Measurements from ENCODE around the gene MCHR1. TPM values are rescaled to one million over a fixed set of nuclear protein-coding genes. Genes with fewer than 3 reads are reported as not detected.

The MCHR1 gene
- total RNA-seq, 1 experiment from 2014 or later, result 0.24 TPM

DNA sequence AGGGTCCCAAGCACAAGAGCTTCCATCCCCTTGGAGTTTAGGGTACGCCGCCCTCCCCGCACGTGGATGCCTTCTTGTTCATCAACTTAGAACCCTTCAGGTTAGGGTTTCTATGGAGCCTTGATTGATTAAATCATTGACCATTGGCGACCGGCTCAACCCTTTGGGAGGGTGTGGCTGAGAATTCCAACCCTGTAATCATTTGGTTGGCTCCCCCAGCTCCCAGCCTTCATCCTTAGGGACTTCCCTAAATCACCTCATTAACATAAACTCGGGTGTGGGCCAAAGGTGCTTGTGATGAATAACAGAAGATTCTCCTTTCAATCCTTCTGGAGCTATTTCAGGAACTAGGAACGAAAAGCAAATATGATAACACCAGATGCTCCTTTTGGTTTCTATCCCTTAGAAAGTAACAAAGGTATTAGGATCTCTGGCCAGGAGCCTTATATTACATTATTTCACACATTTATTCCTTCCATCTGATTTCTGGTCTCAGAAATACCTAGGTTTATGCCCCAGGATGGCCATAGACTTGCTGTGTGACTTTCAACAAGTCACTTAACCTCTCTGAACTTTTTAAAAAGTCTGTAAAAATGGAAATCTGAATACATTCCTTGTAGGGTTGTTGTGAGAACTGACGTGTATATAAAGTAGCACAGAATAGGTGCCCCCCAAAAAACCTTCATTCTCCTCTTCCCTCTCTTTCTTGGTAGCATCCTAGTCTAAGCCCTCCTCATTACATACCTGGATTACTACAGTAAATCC, 26.8 kb downstream of the MCHR1 start:
- TF ChIP-seq EZH2 (IDR thresholded peaks at IDR 0.05; ENCODE audit: low read depth), result no peak
- TF ChIP-seq, protein P1, sequence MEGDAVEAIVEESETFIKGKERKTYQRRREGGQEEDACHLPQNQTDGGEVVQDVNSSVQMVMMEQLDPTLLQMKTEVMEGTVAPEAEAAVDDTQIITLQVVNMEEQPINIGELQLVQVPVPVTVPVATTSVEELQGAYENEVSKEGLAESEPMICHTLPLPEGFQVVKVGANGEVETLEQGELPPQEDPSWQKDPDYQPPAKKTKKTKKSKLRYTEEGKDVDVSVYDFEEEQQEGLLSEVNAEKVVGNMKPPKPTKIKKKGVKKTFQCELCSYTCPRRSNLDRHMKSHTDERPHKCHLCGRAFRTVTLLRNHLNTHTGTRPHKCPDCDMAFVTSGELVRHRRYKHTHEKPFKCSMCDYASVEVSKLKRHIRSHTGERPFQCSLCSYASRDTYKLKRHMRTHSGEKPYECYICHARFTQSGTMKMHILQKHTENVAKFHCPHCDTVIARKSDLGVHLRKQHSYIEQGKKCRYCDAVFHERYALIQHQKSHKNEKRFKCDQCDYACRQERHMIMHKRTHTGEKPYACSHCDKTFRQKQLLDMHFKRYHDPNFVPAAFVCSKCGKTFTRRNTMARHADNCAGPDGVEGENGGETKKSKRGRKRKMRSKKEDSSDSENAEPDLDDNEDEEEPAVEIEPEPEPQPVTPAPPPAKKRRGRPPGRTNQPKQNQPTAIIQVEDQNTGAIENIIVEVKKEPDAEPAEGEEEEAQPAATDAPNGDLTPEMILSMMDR (conservative IDR thresholded peaks at IDR 0.05), result no peak
- H3K4me2 ChIP-seq, result no peak overlapping the region
- no peaks in the 10 kb centered on the region for H3K27me3 ChIP-seq (ENCODE audit: insufficient read depth, low read depth)
- no peak overlapping the region for H3K27ac ChIP-seq
- no peaks in the 10 kb centered on the region for H4K20me1 ChIP-seq (ENCODE audit: insufficient read depth)
- H2AFZ ChIP-seq, result no peak overlapping the region
- no peak overlapping the region for H3K4me3 ChIP-seq
- H3K4me1 ChIP-seq (replicated peaks; ENCODE audit: insufficient read depth), result peaks cover 7% of the 10 kb centered on the region
- ChIA-PET CTCF (no interaction called here), POLR2A (ENCODE audit: unreplicated experiment) (no interaction called here)
- no peaks in the 10 kb centered on the region for H3K79me2 ChIP-seq (ENCODE audit: low read depth)
- H3K36me3 ChIP-seq (ENCODE audit: low read depth), result no peaks in the 10 kb centered on the region
- peaks cover 3% of the 10 kb centered on the region; the same call in 1 of the 2 replicates for H3F3A ChIP-seq (ENCODE audit: insufficient read depth, low read depth)
- intact Hi-C loops (cut with micrococcal nuclease; ENCODE audit: unreplicated experiment), result no loop called here
- no TSS peak for BruUV-seq (replicated peaks)
- peaks cover 7% of the 10 kb centered on the region for H3K9me3 ChIP-seq (ENCODE audit: insufficient read depth, low read depth)
- no peaks in the 10 kb centered on the region for H3K9me2 ChIP-seq (ENCODE audit: insufficient read depth)
- no peak for DNase-seq

DNA sequence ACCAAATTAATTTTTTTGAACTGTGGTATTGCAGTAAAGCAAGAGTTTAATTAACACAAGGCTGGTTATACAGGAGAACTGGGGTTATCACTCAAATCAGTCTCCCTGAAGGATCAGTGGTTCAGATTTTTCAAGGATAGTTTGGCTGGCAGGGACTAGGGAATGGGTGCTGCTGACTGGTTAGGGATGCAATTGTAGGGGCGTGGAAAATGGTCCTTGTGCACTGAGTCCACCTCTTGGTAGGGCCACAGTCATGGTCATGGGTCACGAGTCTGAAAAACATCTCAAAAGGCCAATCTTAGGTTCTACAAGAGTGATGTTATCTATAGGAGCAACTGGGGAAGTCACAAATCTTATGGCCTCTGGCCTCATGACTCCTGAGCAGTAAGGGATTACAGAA, 27.9 kb downstream of the MCHR1 start:
- CTCF ChIA-PET, result no interaction called here
- intact Hi-C loops (cut with micrococcal nuclease; ENCODE audit: unreplicated experiment), result no loop called here

DNA sequence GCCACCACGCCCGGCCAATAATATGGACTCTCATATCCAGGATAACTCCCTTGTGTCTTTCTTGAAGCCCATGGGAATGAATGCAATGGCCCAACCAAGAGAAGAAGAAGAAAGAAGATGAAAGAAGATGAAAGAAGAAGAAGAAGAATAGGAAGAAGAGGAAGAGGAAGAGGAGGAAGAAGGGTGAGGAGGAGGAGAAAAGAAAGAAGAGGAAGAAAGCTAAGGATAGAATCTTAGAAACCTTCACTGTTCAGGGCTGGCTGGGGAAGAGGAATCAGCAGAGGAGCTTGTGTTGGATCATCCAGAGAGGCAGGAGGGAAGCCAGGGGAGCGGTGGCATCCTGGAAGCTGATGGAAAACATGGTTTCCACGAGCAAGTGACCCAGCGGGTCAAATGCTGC, 28.9 kb downstream of the MCHR1 start:
- H3K4me2 ChIP-seq, result no peak overlapping the region
- TF ChIP-seq EZH2 (IDR thresholded peaks at IDR 0.05; ENCODE audit: low read depth), result no peak
- TF ChIP-seq, protein P1 (conservative IDR thresholded peaks at IDR 0.05), result no peak
- H3K4me1 ChIP-seq (replicated peaks; ENCODE audit: insufficient read depth), result peaks cover 25% of the 10 kb centered on the region
- no peaks in the 10 kb centered on the region for H3K9me2 ChIP-seq (ENCODE audit: insufficient read depth)
- H2AFZ ChIP-seq, result no peak overlapping the region
- H3K79me2 ChIP-seq (ENCODE audit: low read depth), result no peaks in the 10 kb centered on the region
- intact Hi-C loops (cut with micrococcal nuclease; ENCODE audit: unreplicated experiment), result no loop called here
- H4K20me1 ChIP-seq (ENCODE audit: insufficient read depth), result no peaks in the 10 kb centered on the region
- H3K36me3 ChIP-seq (ENCODE audit: low read depth), result no peaks in the 10 kb centered on the region
- DNase-seq, result no peak
- ChIA-PET POLR2A (ENCODE audit: unreplicated experiment) (no interaction called here), CTCF (interaction anchor here (0.5 to 0.7 kb wide), 2 partner anchors 37 to 150 kb away, joined by 5 read pairs; no protein-coding TSS in a partner anchor)
- no TSS peak for BruUV-seq (replicated peaks)
- H3K4me3 ChIP-seq, result no peak overlapping the region
- peaks cover 7% of the 10 kb centered on the region for H3K9me3 ChIP-seq (ENCODE audit: insufficient read depth, low read depth)
- no peaks in the 10 kb centered on the region for H3K27me3 ChIP-seq (ENCODE audit: insufficient read depth, low read depth)
- H3F3A ChIP-seq (ENCODE audit: insufficient read depth, low read depth), result peaks cover 19% of the 10 kb centered on the region
- H3K27ac ChIP-seq, result no peak overlapping the region

More for the DNA sequence above, 27.9 kb downstream of the MCHR1 start:
- peaks cover 8% of the 10 kb centered on the region; the same call in 1 of the 2 replicates for H3F3A ChIP-seq (ENCODE audit: insufficient read depth, low read depth)
- DNase-seq, result no peak
- no peak overlapping the region for H3K4me2 ChIP-seq
- BruUV-seq (replicated peaks), result no TSS peak
- H3K79me2 ChIP-seq (ENCODE audit: low read depth), result no peaks in the 10 kb centered on the region
- no peaks in the 10 kb centered on the region for H3K27me3 ChIP-seq (ENCODE audit: insufficient read depth, low read depth)
- H2AFZ ChIP-seq, result no peak overlapping the region
- H3K27ac ChIP-seq, result no peak overlapping the region
- no peaks in the 10 kb centered on the region for H3K9me2 ChIP-seq (ENCODE audit: insufficient read depth)
- TF ChIP-seq, protein P1 (conservative IDR thresholded peaks at IDR 0.05), result no peak
- peaks cover 15% of the 10 kb centered on the region for H3K4me1 ChIP-seq (replicated peaks; ENCODE audit: insufficient read depth)
- H4K20me1 ChIP-seq (ENCODE audit: insufficient read depth), result no peaks in the 10 kb centered on the region
- H3K36me3 ChIP-seq (ENCODE audit: low read depth), result no peaks in the 10 kb centered on the region
- POLR2A ChIA-PET (ENCODE audit: unreplicated experiment), result no interaction called here
- peaks cover 7% of the 10 kb centered on the region for H3K9me3 ChIP-seq (ENCODE audit: insufficient read depth, low read depth)
- H3K4me3 ChIP-seq, result no peak overlapping the region

Data from PC-9 (cell line).